C4-2B (cell line): ENCODE data around the gene SLIT3.

Experiments
- CTCF ChIP-seq: fragments of 450-650 bp; conservative IDR thresholded peaks from 2 replicates; pipeline ENCODE4 v1.5.1; 2017; ENCODE audit warnings: mild to moderate bottlenecking
- ZFX ChIP-seq: fragments of 450-650 bp; IDR thresholded peaks from 2 replicates; pipeline ENCODE4 v1.6.1; 2017

- TF ChIP-seq CTCF (no peak; the same call in 1 of the 2 replicates), ZFX (no peak)
These were observed 205.5 kb downstream of the SLIT3 start for GRCh38 chr5:169095410-169095960.
